Hepatocyte (in vitro differentiated cells): ENCODE measurements around the gene MDC1.

ENCODE experiments used
- EZH2 ChIP-seq: fragments of 200-600 bp; sonication (generic); IDR thresholded peaks from 2 replicates; pipeline ENCODE4 v1.6.1; 2016; ENCODE audit warnings: antibody characterized with exemption, mild to moderate bottlenecking, borderline replicate concordance
- TF ChIP-seq, protein P1 (sequence below): fragments of 200-600 bp; sonication (generic); IDR thresholded peaks from 2 replicates; pipeline ENCODE4 v1.5.1; 2016; ENCODE audit warnings: antibody characterized with exemption, mild to moderate bottlenecking; ENCODE audit not compliant: poor library complexity

DNA sequence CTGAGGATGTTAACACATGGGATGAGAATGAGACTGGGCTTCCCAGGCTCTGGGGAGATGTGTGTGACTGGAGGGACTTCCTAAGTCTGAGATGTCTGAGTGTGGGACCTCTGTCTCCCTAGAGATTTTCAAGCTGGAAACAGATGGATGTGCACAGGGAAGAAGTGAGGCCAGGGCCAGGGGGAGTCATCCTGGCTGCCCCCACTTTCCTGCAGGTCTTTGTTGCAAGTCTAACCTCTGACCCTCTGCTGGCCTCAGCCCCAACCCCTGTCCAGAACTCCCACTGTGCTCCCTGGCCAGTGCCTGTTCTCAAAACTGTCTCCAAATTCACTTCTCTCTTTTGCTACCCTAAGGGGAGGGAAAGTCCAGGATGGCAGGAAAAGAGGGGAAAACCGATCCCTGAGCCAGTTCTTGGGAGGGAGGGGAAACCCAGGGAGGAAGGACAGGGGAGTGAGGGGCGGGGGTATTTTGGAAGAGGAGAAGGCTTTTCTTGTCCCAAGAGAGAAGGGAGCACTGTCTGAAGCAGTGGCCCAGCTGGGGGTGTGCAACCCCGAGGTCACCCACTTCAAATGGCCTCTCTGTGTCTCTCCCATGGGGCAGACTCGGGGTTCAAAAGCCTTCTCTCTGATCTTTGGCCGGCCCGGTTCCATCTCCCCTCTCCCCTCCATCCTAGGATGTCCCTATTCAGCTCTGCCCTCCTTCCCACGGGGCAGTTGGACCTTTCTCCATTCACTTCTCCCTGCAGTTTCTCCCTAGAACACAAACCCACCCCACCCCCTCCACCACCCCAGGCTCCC is 33.7 kb downstream of the MDC1 start:
- TF ChIP-seq, protein P1, sequence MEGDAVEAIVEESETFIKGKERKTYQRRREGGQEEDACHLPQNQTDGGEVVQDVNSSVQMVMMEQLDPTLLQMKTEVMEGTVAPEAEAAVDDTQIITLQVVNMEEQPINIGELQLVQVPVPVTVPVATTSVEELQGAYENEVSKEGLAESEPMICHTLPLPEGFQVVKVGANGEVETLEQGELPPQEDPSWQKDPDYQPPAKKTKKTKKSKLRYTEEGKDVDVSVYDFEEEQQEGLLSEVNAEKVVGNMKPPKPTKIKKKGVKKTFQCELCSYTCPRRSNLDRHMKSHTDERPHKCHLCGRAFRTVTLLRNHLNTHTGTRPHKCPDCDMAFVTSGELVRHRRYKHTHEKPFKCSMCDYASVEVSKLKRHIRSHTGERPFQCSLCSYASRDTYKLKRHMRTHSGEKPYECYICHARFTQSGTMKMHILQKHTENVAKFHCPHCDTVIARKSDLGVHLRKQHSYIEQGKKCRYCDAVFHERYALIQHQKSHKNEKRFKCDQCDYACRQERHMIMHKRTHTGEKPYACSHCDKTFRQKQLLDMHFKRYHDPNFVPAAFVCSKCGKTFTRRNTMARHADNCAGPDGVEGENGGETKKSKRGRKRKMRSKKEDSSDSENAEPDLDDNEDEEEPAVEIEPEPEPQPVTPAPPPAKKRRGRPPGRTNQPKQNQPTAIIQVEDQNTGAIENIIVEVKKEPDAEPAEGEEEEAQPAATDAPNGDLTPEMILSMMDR, result no peak
- no peak for TF ChIP-seq EZH2
